Right hindlimb (tissue), 1 donor: ENCODE results near the gene LANCL2.
A peak's percentile ranks its signal among the peaks of the same experiment; 100 is the strongest.
"Not testable (repeated sequence)": the region's sequence is repeated elsewhere in the genome, so short reads cannot be mapped to it uniquely, and the experiment has no call there.

ENCODE experiments used
- DNase-seq: peaks from one replicate; pipeline ENCODE4 v3.0.0-alpha.2; 2018

LANCL2 gene

GRCh38 chr7:55365205-55365674, at the start of gene LANCL2:
TSS of gene LANCL2 (plus strand) at chr7:55365337. CDS start at chr7:55366026, 689 bp downstream.
- no peak for DNase-seq

GRCh38 chr7:55325371-55325792, 39.8 kb upstream of the LANCL2 start:
- peak; percentile 82 for DNase-seq

GRCh38 chr7:55326081-55326835, 38.9 kb upstream of the LANCL2 start:
- DNase-seq = peak; percentile 53

- DNase-seq = no peak
These were observed 38.1 kb upstream of the LANCL2 start for GRCh38 chr7:55326945-55327626.

- DNase-seq = no peak
These were observed 30.0 kb upstream of the LANCL2 start for GRCh38 chr7:55335151-55335550.

- no peak for DNase-seq
These were observed 29.4 kb upstream of the LANCL2 start for GRCh38 chr7:55335786-55336185.

- DNase-seq = no peak
These were observed 28.6 kb upstream of the LANCL2 start for GRCh38 chr7:55336540-55336939.

- DNase-seq = no peak
These were observed 25.8 kb upstream of the LANCL2 start for GRCh38 chr7:55339033-55340000.

GRCh38 chr7:55342216-55342871, 22.8 kb upstream of the LANCL2 start:
- no peak for DNase-seq

- DNase-seq = no peak
These were observed 21.9 kb upstream of the LANCL2 start for GRCh38 chr7:55343002-55343781.

GRCh38 chr7:55343860-55344606, 21.1 kb upstream of the LANCL2 start:
- DNase-seq = no peak

GRCh38 chr7:55344840-55345239, 20.3 kb upstream of the LANCL2 start:
- DNase-seq = no peak

- DNase-seq = no peak
These were observed 19.8 kb upstream of the LANCL2 start for GRCh38 chr7:55345292-55345691.

- no peak for DNase-seq
These were observed 16.6 kb upstream of the LANCL2 start for GRCh38 chr7:55348502-55348901.

- no peak for DNase-seq
These were observed 16.0 kb upstream of the LANCL2 start for GRCh38 chr7:55349121-55349520.

- no peak for DNase-seq
These were observed 14.9 kb upstream of the LANCL2 start for GRCh38 chr7:55350281-55350680.

GRCh38 chr7:55351263-55351662, 13.9 kb upstream of the LANCL2 start:
- no peak for DNase-seq

GRCh38 chr7:55352947-55353273, 12.2 kb upstream of the LANCL2 start:
- not testable (repeated sequence) for DNase-seq

GRCh38 chr7:55360486-55360885, 4.7 kb upstream of the LANCL2 start:
- DNase-seq = no peak

GRCh38 chr7:55361560-55361959, 3.6 kb upstream of the LANCL2 start:
- DNase-seq = no peak

- no peak for DNase-seq
These were observed 2.2 kb upstream of the LANCL2 start for GRCh38 chr7:55362927-55363326.
